ENCODE data around the gene USP34. TPM values are rescaled to one million over a fixed set of nuclear protein-coding genes. Genes with fewer than 3 reads are reported as not detected.
"Not testable (repeated sequence)": the region's sequence is repeated elsewhere in the genome, so short reads cannot be mapped to it uniquely, and the experiment has no call there.

Gene USP34
- total and polyA plus RNA-seq, 3 donors from 2014 or later: 92.3 to 235 (median 230) TPM

DNA sequence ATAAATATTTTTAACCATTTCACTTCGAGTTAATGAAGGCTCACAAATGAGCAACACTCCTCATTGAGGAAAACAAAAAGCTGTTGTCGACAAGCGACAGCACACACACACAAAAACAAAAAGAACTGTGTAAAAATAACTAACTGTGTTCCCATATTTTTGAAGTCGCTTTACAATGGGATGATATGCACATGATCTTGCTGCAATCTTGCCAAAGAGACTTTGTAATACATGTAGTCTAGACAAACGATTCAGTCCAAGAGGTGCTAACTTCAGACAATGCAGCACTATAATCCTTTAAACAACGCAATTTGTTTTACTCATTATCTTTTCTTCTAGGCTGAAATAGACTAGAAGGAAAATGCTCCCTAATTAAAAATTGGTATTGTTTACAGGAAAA, 7.2 kb upstream of the USP34 start:
- no peak overlapping the region for H3K27ac ChIP-seq
- H3K9me3 ChIP-seq: no peaks in the 10 kb centered on the region
- H3K27me3 ChIP-seq: no peaks in the 10 kb centered on the region
- intact Hi-C loops (cut with DNase I; ENCODE audit: low total_unique reads): no loop called here
- H3K36me3 ChIP-seq (ENCODE audit: low read depth, missing control alignments): no peaks in the 10 kb centered on the region
- no peak overlapping the region for H3K4me3 ChIP-seq
- peaks cover 6% of the 10 kb centered on the region for H3K4me1 ChIP-seq
- no peak for DNase-seq
- TF ChIP-seq CTCF (IDR thresholded peaks at IDR 0.05) (no peak), POLR2A (IDR thresholded peaks at IDR 0.05) (no peak)
- 67 to 70% methylated on average over 6 of the region's 6 CpGs for WGBS, 2 donors

GRCh38 chr2:61476929-61477589, 6.2 kb upstream of the USP34 start:
- H3K27ac ChIP-seq; H3K27me3 ChIP-seq; H3K9me3 ChIP-seq; DNase-seq; H3K4me3 ChIP-seq; H3K36me3 ChIP-seq (ENCODE audit: low read depth, missing control alignments); intact Hi-C loops (cut with DNase I; ENCODE audit: low total_unique reads): not testable (repeated sequence)
- H3K4me1 ChIP-seq: peaks cover 14% of the 10 kb centered on the region
- WGBS, 2 donors: 84 to 90% methylated on average over 12 of the region's 12 CpGs

DNA sequence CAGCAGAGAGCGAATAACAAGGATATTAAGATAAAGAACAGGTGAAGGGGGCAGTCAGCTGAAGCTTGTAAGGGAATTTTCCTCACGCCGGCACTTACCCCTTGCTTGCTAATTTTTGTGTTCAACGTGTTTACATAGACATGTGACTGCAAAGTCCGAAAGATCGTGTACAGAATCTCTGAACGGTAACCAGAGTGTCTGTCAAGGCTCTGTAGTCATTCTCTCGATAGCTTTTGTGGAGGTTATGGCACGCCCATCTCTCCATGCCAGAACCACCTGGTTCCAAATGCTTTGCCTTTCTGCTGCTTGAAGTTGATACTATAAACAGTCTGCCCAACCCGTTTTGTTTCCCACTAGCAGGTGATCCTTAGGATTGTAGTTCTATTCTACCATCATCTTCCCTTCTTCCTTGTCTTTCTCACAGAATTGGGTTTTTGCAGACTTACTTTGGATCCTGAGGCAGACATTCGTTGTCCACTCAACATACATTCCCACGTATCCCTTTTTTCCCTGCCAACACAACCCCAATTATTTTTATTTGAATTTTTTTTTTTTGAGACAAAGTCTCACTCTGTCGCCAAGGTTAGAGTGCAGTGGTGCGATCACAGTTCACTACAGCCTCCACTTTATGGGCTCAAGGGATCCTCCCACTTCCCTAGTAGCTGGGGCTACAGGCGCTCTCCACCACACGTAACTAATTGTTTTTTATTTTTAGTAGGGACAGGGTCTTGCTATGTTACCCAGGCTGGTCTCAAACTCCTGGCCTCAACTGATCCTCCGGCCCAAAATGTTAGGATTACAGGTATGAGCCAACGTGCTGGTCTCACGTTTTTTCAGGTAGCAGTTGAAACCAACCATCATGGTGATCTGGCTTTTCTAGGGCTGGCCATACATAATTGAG, 1.3 kb upstream of the USP34 start:
- Histone ChIP-seq H3K27ac (peak overlapping the region; percentile 92 to 99), H3K9me3 (no peaks in the 10 kb centered on the region), H3K36me3 (ENCODE audit: low read depth, missing control alignments) (no peaks in the 10 kb centered on the region), H3K4me1 (peaks cover 26% of the 10 kb centered on the region), H3K27me3 (no peaks in the 10 kb centered on the region), H3K4me3 (peak overlapping the region; percentile 74 to 100)
- WGBS, 2 donors: 27 to 31% methylated on average over 19 of the region's 19 CpGs
- peak; percentile 44 for DNase-seq
- intact Hi-C loops (cut with DNase I; ENCODE audit: low total_unique reads): loop anchor here (2.0 kb wide), 1 partner anchor 65 kb away; no protein-coding TSS in a partner anchor
- TF ChIP-seq POLR2A (IDR thresholded peaks at IDR 0.05): no peak
- TF ChIP-seq CTCF (IDR thresholded peaks at IDR 0.05): no peak

- WGBS, 2 donors: 0 to 1% methylated on average over 15 to 17 of the region's 94 CpGs
- intact Hi-C loops (cut with DNase I; ENCODE audit: low total_unique reads): loop anchor here (2.0 kb wide), 1 partner anchor 66 kb away; no protein-coding TSS in a partner anchor
- peak; percentile 92 for DNase-seq
Observed at GRCh38 chr2:61470122-61470951, 550 bp downstream of the USP34 start.

More at GRCh38 chr2:61470122-61470951, 550 bp downstream of the USP34 start:
- Histone ChIP-seq H3K27ac (peak overlapping the region; percentile 92 to 99), H3K9me3 (no peaks in the 10 kb centered on the region), H3K36me3 (ENCODE audit: low read depth, missing control alignments) (no peaks in the 10 kb centered on the region), H3K27me3 (no peaks in the 10 kb centered on the region), H3K4me3 (peak overlapping the region; percentile 74 to 100), H3K4me1 (peaks cover 29% of the 10 kb centered on the region)
- TF ChIP-seq CTCF (IDR thresholded peaks at IDR 0.05) (no peak), POLR2A (IDR thresholded peaks at IDR 0.05) (no peak)
